Liver (tissue), 9 donors: ENCODE results near the gene TTC7B. TPM values are rescaled to one million over a fixed set of nuclear protein-coding genes. Genes with fewer than 3 reads are reported as not detected.

Source experiments
- DNase-seq: peaks from one replicate; pipeline ENCODE4 v3.0.0-alpha.2; 2017; ENCODE audit warnings: low spot score
- H3K27ac ChIP-seq, 2 donors: one replicate each; pipeline ENCODE4 v1.7.0; 2013; ENCODE audit warnings: inconsistent platforms in 2 of 2, low read length in 2 of 2, control low read depth in 1 of 2, low read depth in 1 of 2, mild to moderate bottlenecking in 1 of 2
- H3K27me3 ChIP-seq, 4 donors: one replicate each; pipeline versions ENCODE4 v1.6.1 to v1.7.0; 2013; ENCODE audit warnings: low read length in 3 of 4, inconsistent platforms in 1 of 4, mild to moderate bottlenecking in 1 of 4, moderate library complexity in 1 of 4; ENCODE audit not compliant: control insufficient read depth in 4 of 4, insufficient read depth in 4 of 4
- H3K36me3 ChIP-seq, 4 donors: one replicate each; pipeline versions ENCODE4 v1.6.1 to v1.7.0; 2013; ENCODE audit warnings: low read length in 3 of 4, mild to moderate bottlenecking in 3 of 4, low read depth in 1 of 4, moderate library complexity in 1 of 4; ENCODE audit not compliant: control insufficient read depth in 4 of 4, insufficient read depth in 3 of 4
- H3K4me1 ChIP-seq, 4 donors: one replicate each; pipeline versions ENCODE4 v1.6.1 to v1.7.0; 2013; ENCODE audit warnings: low read length in 3 of 4, mild to moderate bottlenecking in 3 of 4, moderate library complexity in 1 of 4; ENCODE audit not compliant: control insufficient read depth in 4 of 4, insufficient read depth in 4 of 4
- H3K4me3 ChIP-seq, 3 donors: one replicate each; pipeline versions ENCODE4 v1.6.1 to v1.7.0; 2013; ENCODE audit warnings: low read length in 3 of 3, control low read depth in 1 of 3, low read depth in 1 of 3, mild to moderate bottlenecking in 1 of 3
- H3K9ac ChIP-seq, 2 donors: one replicate each; pipeline ENCODE4 v1.7.0; 2013; ENCODE audit warnings: low read length in 2 of 2, mild to moderate bottlenecking in 2 of 2, moderate library complexity in 2 of 2, control low read depth in 1 of 2, low read depth in 1 of 2
- H3K9me3 ChIP-seq, 4 donors: one replicate each; pipeline versions ENCODE4 v1.6.1 to v1.7.0; 2013; ENCODE audit warnings: low read length in 3 of 4; ENCODE audit not compliant: control insufficient read depth in 4 of 4
- ATF3 ChIP-seq: IDR thresholded peaks from 2 replicates; pipeline ENCODE4 v1.6.1; 2016; ENCODE audit warnings: antibody characterized with exemption
- CTCF ChIP-seq: fragments of 150-350 bp; IDR thresholded peaks from 2 replicates; pipeline ENCODE4 v1.5.1; 2017; ENCODE audit warnings: improper control_type of control experiment, low read depth, low read length; ENCODE audit not compliant: missing input control
- EGR1 ChIP-seq, 2 donors: IDR thresholded peaks; 2 replicates each; pipeline ENCODE4 v1.6.1; 2016 to 2018; ENCODE audit warnings: antibody characterized with exemption in 2 of 2, low read depth in 2 of 2
- FOXA1 ChIP-seq: IDR thresholded peaks from 2 replicates; pipeline ENCODE4 v1.6.1; 2016; ENCODE audit warnings: antibody characterized with exemption
- FOXA2 ChIP-seq: IDR thresholded peaks from 2 replicates; pipeline ENCODE4 v1.6.1; 2016; ENCODE audit warnings: antibody characterized with exemption
- GABPA ChIP-seq, 2 donors: IDR thresholded peaks in 1 of 2; conservative IDR thresholded peaks in 1 of 2; 2 replicates each; pipeline ENCODE4 v1.6.1; 2016; ENCODE audit warnings: antibody characterized with exemption in 2 of 2, mild to moderate bottlenecking in 1 of 2, moderate library complexity in 1 of 2
- HNF4A ChIP-seq, 2 donors: conservative IDR thresholded peaks; 2 replicates each; pipeline ENCODE4 v1.6.1; 2016; ENCODE audit warnings: antibody characterized with exemption in 2 of 2, mild to moderate bottlenecking in 2 of 2
- HNF4G ChIP-seq: IDR thresholded peaks from 2 replicates; pipeline ENCODE4 v1.6.1; 2016; ENCODE audit warnings: antibody characterized with exemption
- JUND ChIP-seq, 2 donors: IDR thresholded peaks; 2 replicates each; pipeline ENCODE4 v1.6.1; 2016; ENCODE audit warnings: antibody characterized with exemption in 2 of 2
- MAX ChIP-seq: IDR thresholded peaks from 2 replicates; pipeline ENCODE4 v1.6.1; 2016; ENCODE audit warnings: antibody characterized with exemption
- NR2F2 ChIP-seq: IDR thresholded peaks from 2 replicates; pipeline ENCODE4 v1.6.1; 2016; ENCODE audit warnings: antibody characterized with exemption
- RAD21 ChIP-seq, 2 donors: IDR thresholded peaks; 2 replicates each; pipeline ENCODE4 v1.6.1; 2016; ENCODE audit warnings: antibody characterized with exemption in 2 of 2, mild to moderate bottlenecking in 2 of 2
- REST ChIP-seq: IDR thresholded peaks from 2 replicates; pipeline ENCODE4 v1.6.1; 2016; ENCODE audit warnings: antibody characterized with exemption, mild to moderate bottlenecking
- RXRA ChIP-seq, 2 donors: IDR thresholded peaks; 2 replicates each; pipeline ENCODE4 v1.6.1; 2017 to 2018; ENCODE audit warnings: antibody characterized with exemption in 2 of 2, mild to moderate bottlenecking in 1 of 2
- SP1 ChIP-seq: IDR thresholded peaks from 2 replicates; pipeline ENCODE4 v1.6.1; 2018; ENCODE audit warnings: antibody characterized with exemption, mild to moderate bottlenecking
- TAF1 ChIP-seq: conservative IDR thresholded peaks from 2 replicates; pipeline ENCODE4 v1.6.1; 2016; ENCODE audit warnings: antibody characterized with exemption, mild to moderate bottlenecking
- YY1 ChIP-seq: IDR thresholded peaks from 2 replicates; pipeline ENCODE4 v1.6.1; 2016; ENCODE audit warnings: antibody characterized with exemption, mild to moderate bottlenecking
- ZBTB33 ChIP-seq: IDR thresholded peaks from 2 replicates; pipeline ENCODE4 v1.6.1; 2016; ENCODE audit warnings: antibody characterized with exemption
- WGBS: extraction: QIAGEN DNeasy Blood & Tissue Kit; methylation state at CpG from one replicate; pipeline ENCODE4 v1.1.7; 2013; 5-methylcytosine and 5-hydroxymethylcytosine counted together
- polyA plus RNA-seq, 2 donors: library from polyadenylated mRNA; stranded (reverse) in 1 of 2; unstranded in 1 of 2; fragments of 200-250 nt in 1 of 2; fragments of >200 nt in 1 of 2; fragmentation: Nextera tagmentation in 1 of 2; extraction: Ambion mirVana in 1 of 2; gene quantifications; one replicate each; pipeline versions ENCODE4 v1.2.1 to v1.2.3, GENCODE V29; 2013 to 2015
- total RNA-seq, 2 donors: library from RNA; depleted of rRNA; stranded (reverse); fragments of >200 nt; gene quantifications; one replicate each; pipeline ENCODE4 v1.2.3, GENCODE V29; 2014
- donor health status: healthy.
- donor health status: healthy.
- donor health status: healthy.
- donor health status: healthy.
- donor health status: healthy.

Gene TTC7B
- total and polyA plus RNA-seq, 4 donors, result 9.1 to 31.0 (median 12.5) TPM

GRCh38 chr14:90645842-90646443 lies 170.3 kb downstream of the TTC7B start:
- 96% methylated on average over 6 of the region's 6 CpGs for WGBS
- H3K4me3 ChIP-seq, result no peak overlapping the region
- peaks cover 6 to 22% (median 12%) of the 10 kb centered on the region in 4 donors for H3K36me3 ChIP-seq
- no peak overlapping the region for H3K9ac ChIP-seq
- no peak for TF ChIP-seq MAX
- TF ChIP-seq YY1, result no peak
- no peak for DNase-seq
- H3K27ac ChIP-seq, result no peak overlapping the region
- no peaks in the 10 kb centered on the region for H3K27me3 ChIP-seq
- H3K9me3 ChIP-seq, result no peaks in the 10 kb centered on the region
- no peaks in the 10 kb centered on the region for H3K4me1 ChIP-seq

GRCh38 chr14:90644882-90645281 lies 171.3 kb downstream of the TTC7B start:
- Histone ChIP-seq H3K27me3 (no peaks in the 10 kb centered on the region), H3K27ac (no peak overlapping the region), H3K9ac (no peak overlapping the region), H3K36me3 (peaks cover 6 to 19% (median 11%) of the 10 kb centered on the region in 4 donors), H3K4me3 (no peak overlapping the region), H3K4me1 (peaks cover 0 to 2% (median 0%) of the 10 kb centered on the region in 4 donors), H3K9me3 (no peaks in the 10 kb centered on the region)
- TF ChIP-seq JUND (IDR thresholded peaks at IDR 0.05) (no peak), TAF1 (no peak), CTCF (no peak), REST (no peak), RAD21 (IDR thresholded peaks at IDR 0.05) (no peak), RXRA (IDR thresholded peaks at IDR 0.05) (no peak), MAX (no peak), FOXA1 (no peak), ATF3 (no peak), NR2F2 (no peak), FOXA2 (no peak), YY1 (no peak), SP1 (no peak), ZBTB33 (no peak), HNF4A (conservative IDR thresholded peaks at IDR 0.05) (no peak), HNF4G (no peak), GABPA (IDR thresholded peaks at IDR 0.05 in 1 of 2, conservative IDR thresholded peaks at IDR 0.05 in 1 of 2) (no peak), EGR1 (IDR thresholded peaks at IDR 0.05; ENCODE audit: low read depth in 2 of 2) (no peak)
- 66% methylated on average over 4 of the region's 4 CpGs for WGBS
- DNase-seq, result no peak
